ENCODE results near the gene PCDHGA7.
"Not testable (repeated sequence)": the region's sequence is repeated elsewhere in the genome, so short reads cannot be mapped to it uniquely, and the experiment has no call there.

The PCDHGA7 gene

GRCh38 chr5:141382469-141383294, at the start of gene PCDHGA7:
Gene PCDHGA7, plus strand, starts transcription at chr5:141382742. Its CDS starts 158 bp downstream, at chr5:141382900.
- no peak for DNase-seq

GRCh38 chr5:141338538-141339306, 43.8 kb upstream of the PCDHGA7 start, which contains the start of gene PCDHGA2:
Gene PCDHGA2, plus strand, starts transcription at chr5:141338760.
- no peak for DNase-seq

GRCh38 chr5:141340781-141341354, 41.7 kb upstream of the PCDHGA7 start:
- not testable (repeated sequence) for DNase-seq

- DNase-seq, result no peak
Observed at GRCh38 chr5:141342773-141343172, 39.8 kb upstream of the PCDHGA7 start.

- no peak for DNase-seq
Observed at GRCh38 chr5:141343242-141343952, 39.1 kb upstream of the PCDHGA7 start, which contains the start of gene PCDHGA3. Gene PCDHGA3, plus strand, starts transcription at chr5:141343829. Its CDS starts 205 bp downstream, at chr5:141344034.

GRCh38 chr5:141343953-141344463, 38.5 kb upstream of the PCDHGA7 start:
- DNase-seq, result no peak

GRCh38 chr5:141345327-141345726, 37.2 kb upstream of the PCDHGA7 start:
- no peak for DNase-seq

GRCh38 chr5:141346017-141346416, 36.5 kb upstream of the PCDHGA7 start:
- DNase-seq, result not testable (repeated sequence)

GRCh38 chr5:141349917-141350619, 32.5 kb upstream of the PCDHGA7 start, which contains the start of gene PCDHGB1:
Gene PCDHGB1, plus strand, starts transcription at chr5:141350099. Its CDS starts 162 bp downstream, at chr5:141350261.
- DNase-seq, result peak in 4 of 56 donors; percentile 2 to 17 (median 12)

GRCh38 chr5:141351591-141351990, 31.0 kb upstream of the PCDHGA7 start:
- no peak for DNase-seq

- no peak for DNase-seq
Observed at GRCh38 chr5:141354900-141355469, 27.6 kb upstream of the PCDHGA7 start, which contains the start of gene PCDHGA4. Gene PCDHGA4, plus strand, starts transcription at chr5:141355021. Its CDS starts 87 bp downstream, at chr5:141355108.

- no peak for DNase-seq
Observed at GRCh38 chr5:141355641-141356040, 26.9 kb upstream of the PCDHGA7 start.

GRCh38 chr5:141356133-141356532, 26.4 kb upstream of the PCDHGA7 start:
- no peak for DNase-seq

GRCh38 chr5:141356950-141357349, 25.6 kb upstream of the PCDHGA7 start:
- no peak for DNase-seq

GRCh38 chr5:141359790-141360426, 22.6 kb upstream of the PCDHGA7 start, which contains the start of gene PCDHGB2:
Gene PCDHGB2, plus strand, starts transcription at chr5:141359994. Its CDS starts 142 bp downstream, at chr5:141360136.
- DNase-seq, result no peak

GRCh38 chr5:141360685-141361084, 21.9 kb upstream of the PCDHGA7 start:
- DNase-seq, result no peak

GRCh38 chr5:141362719-141363118, 19.8 kb upstream of the PCDHGA7 start:
- no peak for DNase-seq

- no peak for DNase-seq
Observed at GRCh38 chr5:141363952-141364660, 18.4 kb upstream of the PCDHGA7 start, which contains the start of gene PCDHGA5. Gene PCDHGA5, plus strand, starts transcription at chr5:141364162. Its CDS starts 169 bp downstream, at chr5:141364331.
